Liver (tissue), 9 donors: ENCODE results near the gene PACRGL. TPM values are rescaled to one million over a fixed set of nuclear protein-coding genes. Genes with fewer than 3 reads are reported as not detected.

Source experiments
- DNase-seq: peaks from one replicate; pipeline ENCODE4 v3.0.0-alpha.2; 2017; ENCODE audit warnings: low spot score
- H3K27ac ChIP-seq, 2 donors: one replicate each; pipeline ENCODE4 v1.7.0; 2013; ENCODE audit warnings: inconsistent platforms in 2 of 2, low read length in 2 of 2, control low read depth in 1 of 2, low read depth in 1 of 2, mild to moderate bottlenecking in 1 of 2
- H3K27me3 ChIP-seq, 4 donors: one replicate each; pipeline versions ENCODE4 v1.6.1 to v1.7.0; 2013; ENCODE audit warnings: low read length in 3 of 4, inconsistent platforms in 1 of 4, mild to moderate bottlenecking in 1 of 4, moderate library complexity in 1 of 4; ENCODE audit not compliant: control insufficient read depth in 4 of 4, insufficient read depth in 4 of 4
- H3K36me3 ChIP-seq, 4 donors: one replicate each; pipeline versions ENCODE4 v1.6.1 to v1.7.0; 2013; ENCODE audit warnings: low read length in 3 of 4, mild to moderate bottlenecking in 3 of 4, low read depth in 1 of 4, moderate library complexity in 1 of 4; ENCODE audit not compliant: control insufficient read depth in 4 of 4, insufficient read depth in 3 of 4
- H3K4me1 ChIP-seq, 4 donors: one replicate each; pipeline versions ENCODE4 v1.6.1 to v1.7.0; 2013; ENCODE audit warnings: low read length in 3 of 4, mild to moderate bottlenecking in 3 of 4, moderate library complexity in 1 of 4; ENCODE audit not compliant: control insufficient read depth in 4 of 4, insufficient read depth in 4 of 4
- H3K4me3 ChIP-seq, 3 donors: one replicate each; pipeline versions ENCODE4 v1.6.1 to v1.7.0; 2013; ENCODE audit warnings: low read length in 3 of 3, control low read depth in 1 of 3, low read depth in 1 of 3, mild to moderate bottlenecking in 1 of 3
- H3K9ac ChIP-seq, 2 donors: one replicate each; pipeline ENCODE4 v1.7.0; 2013; ENCODE audit warnings: low read length in 2 of 2, mild to moderate bottlenecking in 2 of 2, moderate library complexity in 2 of 2, control low read depth in 1 of 2, low read depth in 1 of 2
- H3K9me3 ChIP-seq, 4 donors: one replicate each; pipeline versions ENCODE4 v1.6.1 to v1.7.0; 2013; ENCODE audit warnings: low read length in 3 of 4; ENCODE audit not compliant: control insufficient read depth in 4 of 4
- CTCF ChIP-seq: fragments of 150-350 bp; IDR thresholded peaks from 2 replicates; pipeline ENCODE4 v1.5.1; 2017; ENCODE audit warnings: improper control_type of control experiment, low read depth, low read length; ENCODE audit not compliant: missing input control
- EGR1 ChIP-seq, 2 donors: IDR thresholded peaks; 2 replicates each; pipeline ENCODE4 v1.6.1; 2016 to 2018; ENCODE audit warnings: antibody characterized with exemption in 2 of 2, low read depth in 2 of 2
- FOXA1 ChIP-seq: IDR thresholded peaks from 2 replicates; pipeline ENCODE4 v1.6.1; 2016; ENCODE audit warnings: antibody characterized with exemption
- FOXA2 ChIP-seq: IDR thresholded peaks from 2 replicates; pipeline ENCODE4 v1.6.1; 2016; ENCODE audit warnings: antibody characterized with exemption
- HNF4A ChIP-seq, 2 donors: conservative IDR thresholded peaks; 2 replicates each; pipeline ENCODE4 v1.6.1; 2016; ENCODE audit warnings: antibody characterized with exemption in 2 of 2, mild to moderate bottlenecking in 2 of 2
- HNF4G ChIP-seq: IDR thresholded peaks from 2 replicates; pipeline ENCODE4 v1.6.1; 2016; ENCODE audit warnings: antibody characterized with exemption
- JUND ChIP-seq, 2 donors: IDR thresholded peaks; 2 replicates each; pipeline ENCODE4 v1.6.1; 2016; ENCODE audit warnings: antibody characterized with exemption in 2 of 2
- MAX ChIP-seq: IDR thresholded peaks from 2 replicates; pipeline ENCODE4 v1.6.1; 2016; ENCODE audit warnings: antibody characterized with exemption
- NR2F2 ChIP-seq: IDR thresholded peaks from 2 replicates; pipeline ENCODE4 v1.6.1; 2016; ENCODE audit warnings: antibody characterized with exemption
- RAD21 ChIP-seq, 2 donors: IDR thresholded peaks; 2 replicates each; pipeline ENCODE4 v1.6.1; 2016; ENCODE audit warnings: antibody characterized with exemption in 2 of 2, mild to moderate bottlenecking in 2 of 2
- RXRA ChIP-seq, 2 donors: IDR thresholded peaks; 2 replicates each; pipeline ENCODE4 v1.6.1; 2017 to 2018; ENCODE audit warnings: antibody characterized with exemption in 2 of 2, mild to moderate bottlenecking in 1 of 2
- SP1 ChIP-seq: IDR thresholded peaks from 2 replicates; pipeline ENCODE4 v1.6.1; 2018; ENCODE audit warnings: antibody characterized with exemption, mild to moderate bottlenecking
- TAF1 ChIP-seq: conservative IDR thresholded peaks from 2 replicates; pipeline ENCODE4 v1.6.1; 2016; ENCODE audit warnings: antibody characterized with exemption, mild to moderate bottlenecking
- YY1 ChIP-seq: IDR thresholded peaks from 2 replicates; pipeline ENCODE4 v1.6.1; 2016; ENCODE audit warnings: antibody characterized with exemption, mild to moderate bottlenecking
- WGBS: extraction: QIAGEN DNeasy Blood & Tissue Kit; methylation state at CpG from one replicate; pipeline ENCODE4 v1.1.7; 2013; 5-methylcytosine and 5-hydroxymethylcytosine counted together
- polyA plus RNA-seq, 2 donors: library from polyadenylated mRNA; stranded (reverse) in 1 of 2; unstranded in 1 of 2; fragments of 200-250 nt in 1 of 2; fragments of >200 nt in 1 of 2; fragmentation: Nextera tagmentation in 1 of 2; extraction: Ambion mirVana in 1 of 2; gene quantifications; one replicate each; pipeline versions ENCODE4 v1.2.1 to v1.2.3, GENCODE V29; 2013 to 2015
- total RNA-seq, 2 donors: library from RNA; depleted of rRNA; stranded (reverse); fragments of >200 nt; gene quantifications; one replicate each; pipeline ENCODE4 v1.2.3, GENCODE V29; 2014
- TF ChIP-seq, protein P1 (sequence below): IDR thresholded peaks from 2 replicates; pipeline ENCODE4 v1.6.1; 2016; ENCODE audit warnings: antibody characterized with exemption
- donor health status: healthy.
- donor health status: healthy.
- donor health status: healthy.
- donor health status: healthy.
- donor health status: healthy.

PACRGL gene
- total RNA-seq (1 to 10 TPM; 6.7 to 7.2 TPM), polyA plus RNA-seq (1 to 10 TPM; 2.6 to 3.1 TPM)

GRCh38 chr4:20700007-20700761 is at the start of gene PACRGL:
Gene PACRGL, plus strand, starts transcription at chr4:20700458. Its CDS starts 4,024 bp downstream, at chr4:20704482.
- Histone ChIP-seq H3K4me3 (peak within 1 kb of the TSS; percentile 94 to 96 (median 95)), H3K36me3 (peaks cover 0 to 8% (median 7%) of the 10 kb centered on the region in 4 donors), H3K9ac (peak within 1 kb of the TSS; percentile 73 to 92), H3K27ac (peak within 1 kb of the TSS; percentile 55 to 73), H3K27me3 (peaks cover 0 to 3% (median 1%) of the 10 kb centered on the region in 4 donors), H3K4me1 (peaks cover 2 to 17% (median 14%) of the 10 kb centered on the region in 4 donors), H3K9me3 (no peaks in the 10 kb centered on the region)
- peak; percentile 90 for DNase-seq
- under 1% methylated on average over 60 of the region's 60 CpGs for WGBS
- TF ChIP-seq, protein P1, sequence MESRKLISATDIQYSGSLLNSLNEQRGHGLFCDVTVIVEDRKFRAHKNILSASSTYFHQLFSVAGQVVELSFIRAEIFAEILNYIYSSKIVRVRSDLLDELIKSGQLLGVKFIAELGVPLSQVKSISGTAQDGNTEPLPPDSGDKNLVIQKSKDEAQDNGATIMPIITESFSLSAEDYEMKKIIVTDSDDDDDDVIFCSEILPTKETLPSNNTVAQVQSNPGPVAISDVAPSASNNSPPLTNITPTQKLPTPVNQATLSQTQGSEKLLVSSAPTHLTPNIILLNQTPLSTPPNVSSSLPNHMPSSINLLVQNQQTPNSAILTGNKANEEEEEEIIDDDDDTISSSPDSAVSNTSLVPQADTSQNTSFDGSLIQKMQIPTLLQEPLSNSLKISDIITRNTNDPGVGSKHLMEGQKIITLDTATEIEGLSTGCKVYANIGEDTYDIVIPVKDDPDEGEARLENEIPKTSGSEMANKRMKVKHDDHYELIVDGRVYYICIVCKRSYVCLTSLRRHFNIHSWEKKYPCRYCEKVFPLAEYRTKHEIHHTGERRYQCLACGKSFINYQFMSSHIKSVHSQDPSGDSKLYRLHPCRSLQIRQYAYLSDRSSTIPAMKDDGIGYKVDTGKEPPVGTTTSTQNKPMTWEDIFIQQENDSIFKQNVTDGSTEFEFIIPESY: peak; percentile 32
- peak in 1 of 2 donors; percentile 25 for TF ChIP-seq HNF4A (conservative IDR thresholded peaks at IDR 0.05)
- TF ChIP-seq RAD21 (IDR thresholded peaks at IDR 0.05): no peak
- TF ChIP-seq YY1: peak; percentile 51
- no peak for TF ChIP-seq FOXA2
- no peak for TF ChIP-seq CTCF
- no peak for TF ChIP-seq EGR1 (IDR thresholded peaks at IDR 0.05; ENCODE audit: low read depth in 2 of 2)
- no peak for TF ChIP-seq JUND (IDR thresholded peaks at IDR 0.05)
- peak; percentile 34 to 38 for TF ChIP-seq RXRA (IDR thresholded peaks at IDR 0.05)
- no peak for TF ChIP-seq HNF4G
- no peak for TF ChIP-seq FOXA1
- TF ChIP-seq MAX: peak; percentile 86
- peak; percentile 66 for TF ChIP-seq SP1
- TF ChIP-seq TAF1: no peak
- TF ChIP-seq NR2F2: peak; percentile 83

GRCh38 chr4:20652226-20652885 is 47.9 kb upstream of the PACRGL start:
- H3K4me1 ChIP-seq: no peaks in the 10 kb centered on the region
- H3K9me3 ChIP-seq: no peaks in the 10 kb centered on the region
- no peaks in the 10 kb centered on the region for H3K36me3 ChIP-seq
- 88% methylated on average over 1 of the region's 1 CpG for WGBS
- DNase-seq: no peak
- no peaks in the 10 kb centered on the region for H3K27me3 ChIP-seq
- no peak overlapping the region for H3K9ac ChIP-seq
- no peak for TF ChIP-seq RXRA (IDR thresholded peaks at IDR 0.05)
- H3K27ac ChIP-seq: no peak overlapping the region
- H3K4me3 ChIP-seq: no peak overlapping the region
